ENCODE data around the gene EIF4ENIF1.
"Not testable (repeated sequence)": the region's sequence is repeated elsewhere in the genome, so short reads cannot be mapped to it uniquely, and the experiment has no call there.

The EIF4ENIF1 gene

DNA sequence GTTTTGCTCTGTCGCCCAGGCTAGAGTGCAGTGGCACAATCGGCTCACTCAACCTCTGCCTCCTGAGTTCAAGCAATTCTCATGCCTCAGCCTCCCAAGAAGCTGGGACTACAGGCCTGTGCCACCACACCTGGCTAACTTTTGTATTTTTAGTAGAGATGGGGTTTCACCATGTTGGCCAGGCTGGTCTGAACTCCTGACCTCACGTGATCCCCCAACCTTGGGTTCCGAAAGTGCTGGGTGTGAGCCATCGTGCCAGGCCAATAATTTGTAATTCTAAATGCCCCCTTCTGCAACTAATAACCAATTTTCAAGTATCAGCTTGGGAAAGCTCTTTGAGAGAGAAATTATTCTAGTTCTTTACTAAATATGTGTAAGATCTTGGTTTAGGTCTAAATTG is 3.7 kb upstream of the EIF4ENIF1 start:
- DNase-seq (ENCODE audit: low read depth): not testable (repeated sequence)

DNA sequence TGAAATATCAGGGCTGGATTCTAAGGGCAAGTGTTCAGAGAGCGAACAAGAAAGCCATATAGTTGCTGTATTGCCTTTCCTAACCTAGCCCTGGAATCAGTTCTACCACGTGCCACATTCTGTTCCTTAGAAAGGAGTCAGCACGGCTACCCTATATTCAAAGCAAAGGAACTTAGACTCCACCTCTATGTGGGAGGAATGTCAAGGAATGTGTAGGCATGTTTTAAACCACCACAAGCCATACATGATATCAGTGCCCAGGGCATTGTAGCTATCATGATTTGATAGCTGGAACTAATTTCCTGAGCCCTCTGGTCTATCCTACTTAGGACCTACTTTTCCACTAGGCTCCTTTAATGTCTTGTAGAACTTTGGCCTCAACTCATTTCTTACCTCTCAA is 2.5 kb upstream of the EIF4ENIF1 start:
- DNase-seq (ENCODE audit: low read depth): no peak

DNA sequence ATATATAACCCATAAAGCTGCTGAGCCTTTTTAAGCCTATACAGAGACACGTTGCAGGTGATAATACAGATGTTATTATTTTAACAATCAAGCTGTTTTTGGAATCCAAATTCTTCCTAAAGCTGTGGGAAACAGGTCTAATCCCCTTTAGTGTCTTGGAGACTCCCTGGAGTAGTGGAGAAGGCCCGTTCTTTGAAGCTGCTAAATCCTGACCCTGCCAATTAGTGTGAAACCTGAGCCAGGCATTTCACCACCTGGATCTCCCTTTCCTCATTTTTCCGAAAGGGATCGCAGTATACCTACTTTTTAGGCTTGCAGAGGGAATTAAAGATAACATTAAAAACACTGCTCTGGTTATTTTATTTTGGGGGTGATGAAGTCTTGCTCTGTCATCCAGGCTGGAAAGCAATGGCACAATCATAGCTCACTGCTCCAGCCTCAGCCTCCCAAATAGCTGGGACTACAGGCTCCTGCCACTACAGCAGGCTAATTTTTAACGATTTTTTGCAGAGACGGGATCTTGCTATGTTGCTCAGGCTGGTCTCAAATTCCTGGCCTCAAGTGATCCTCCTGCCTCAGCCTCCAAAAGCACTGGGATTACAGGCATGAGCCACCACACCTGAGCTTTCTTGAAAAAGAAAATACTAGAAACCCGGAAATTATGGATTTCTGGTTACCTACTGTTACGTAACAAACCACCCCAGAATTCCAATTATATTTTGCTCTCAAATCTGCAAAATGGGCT is 1.7 kb upstream of the EIF4ENIF1 start:
- no peak for DNase-seq (ENCODE audit: low read depth)

DNA sequence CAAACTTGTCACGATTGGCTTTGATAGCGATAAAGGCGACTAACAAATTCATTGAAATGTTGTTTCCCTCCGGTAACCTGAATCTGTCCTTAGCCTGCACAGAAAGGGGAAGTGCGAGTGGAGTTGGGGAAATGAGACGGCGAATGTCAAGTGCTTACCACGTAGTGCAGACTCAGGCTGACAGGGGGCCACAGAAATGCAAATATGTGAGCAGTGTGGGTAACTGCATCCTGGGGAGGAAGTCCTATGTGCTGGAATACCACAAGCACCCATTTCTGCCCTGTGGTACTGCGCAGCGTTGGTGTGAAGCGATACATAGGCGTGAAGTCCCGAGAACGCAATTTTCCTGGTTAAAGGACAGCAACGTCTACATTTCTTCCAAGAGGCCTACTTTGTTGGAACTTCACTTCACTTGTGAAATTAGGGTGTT is 869 bp upstream of the EIF4ENIF1 start:
- DNase-seq (ENCODE audit: low read depth): peak; percentile 22

DNA sequence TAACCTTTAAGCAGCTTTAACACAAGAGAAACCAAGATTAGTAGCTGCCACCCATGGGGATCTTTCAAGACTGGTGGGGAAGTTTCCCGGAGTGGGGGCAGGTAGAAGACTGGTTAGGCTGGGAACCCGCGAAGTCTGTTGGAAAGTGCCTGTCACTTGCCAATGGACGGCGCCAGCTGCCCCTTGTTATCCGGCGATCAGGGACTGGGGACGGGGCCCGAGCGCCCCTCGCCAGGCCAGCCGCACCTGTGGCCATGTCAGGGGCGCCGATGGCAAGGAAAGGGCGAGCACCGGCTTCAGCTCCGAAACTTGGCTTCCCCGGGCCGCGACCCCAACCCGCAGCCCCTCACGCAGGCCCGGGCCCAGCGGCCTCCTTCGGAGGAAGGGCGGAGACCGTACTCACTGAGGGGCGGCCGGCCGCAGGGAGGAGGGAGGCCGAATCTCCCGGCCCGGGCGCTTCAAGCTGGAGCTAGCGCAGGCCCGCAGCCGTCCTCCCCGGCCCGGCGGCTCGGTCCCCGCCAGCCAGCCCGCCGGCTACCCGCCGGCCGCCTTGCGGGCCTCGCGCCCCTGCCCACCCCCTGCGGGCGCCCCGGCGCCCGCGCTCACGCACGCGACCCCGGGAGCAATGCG is 539 bp downstream of the EIF4ENIF1 start:
- DNase-seq (ENCODE audit: low read depth): no peak

DNA sequence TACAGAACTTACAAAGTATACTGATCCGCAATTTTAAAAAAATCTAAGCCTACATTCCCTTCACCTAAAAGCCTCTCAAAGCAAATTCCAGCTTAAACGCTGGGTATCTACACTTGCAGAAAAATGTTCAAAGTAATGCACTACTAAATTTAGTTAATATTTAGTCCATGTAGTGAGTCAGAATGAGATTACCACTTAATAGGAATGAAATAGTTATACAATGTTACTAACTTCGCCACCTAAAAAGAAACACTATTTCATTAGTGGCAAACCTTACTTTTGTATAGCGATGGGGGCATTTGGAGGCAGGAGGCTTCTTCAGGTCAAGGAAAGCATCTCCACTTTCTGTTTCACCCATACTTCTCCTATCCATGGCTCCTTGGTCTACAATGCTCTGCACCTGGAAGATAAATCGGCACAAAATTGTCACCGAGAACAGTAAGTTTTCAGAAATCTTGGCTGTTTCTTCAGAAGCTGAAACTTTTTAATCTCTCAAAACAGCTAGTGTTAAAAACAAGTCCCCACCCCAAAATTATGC is 1.2 kb downstream of the EIF4ENIF1 start:
- no peak for DNase-seq (ENCODE audit: low read depth)

DNA sequence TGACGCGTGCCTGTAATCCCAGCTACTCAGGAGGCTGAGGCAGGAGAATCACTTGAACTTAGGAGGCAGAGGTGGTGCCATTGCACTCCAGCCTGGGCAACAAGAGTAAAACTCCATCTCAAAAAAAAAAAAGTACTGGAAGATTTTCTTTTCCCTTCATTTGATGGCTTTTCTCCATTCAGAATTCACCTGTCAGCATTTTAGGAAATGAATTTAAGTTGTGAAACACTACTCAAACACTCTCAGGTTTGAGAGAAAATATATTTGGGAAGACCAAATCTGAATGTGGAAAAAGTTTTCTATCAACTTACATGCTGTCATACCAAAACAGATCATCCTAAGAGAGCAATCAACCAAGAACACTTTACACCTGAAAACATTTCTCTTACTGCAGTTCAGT is 2.7 kb downstream of the EIF4ENIF1 start:
- DNase-seq (ENCODE audit: low read depth): no peak

DNA sequence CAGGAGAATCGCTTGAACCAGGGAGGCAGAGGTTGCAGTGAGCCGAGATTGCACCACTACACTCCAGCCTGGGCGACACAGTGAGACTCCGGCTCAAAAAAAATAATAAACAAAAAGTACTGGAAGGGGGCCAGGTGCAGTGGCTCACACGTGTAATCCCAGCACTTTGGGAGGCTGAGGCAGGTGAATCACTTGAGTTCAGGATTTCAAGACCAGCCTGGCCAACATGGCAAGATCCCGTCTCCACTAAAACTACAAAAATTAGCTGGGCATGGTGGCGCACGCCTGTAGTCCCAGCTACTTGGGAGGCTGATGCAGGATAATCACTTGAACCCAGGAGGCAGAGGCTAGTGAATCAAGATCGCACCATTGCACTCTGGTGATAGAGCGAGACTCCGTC is 3.3 kb downstream of the EIF4ENIF1 start:
- DNase-seq (ENCODE audit: low read depth): not testable (repeated sequence)

DNA sequence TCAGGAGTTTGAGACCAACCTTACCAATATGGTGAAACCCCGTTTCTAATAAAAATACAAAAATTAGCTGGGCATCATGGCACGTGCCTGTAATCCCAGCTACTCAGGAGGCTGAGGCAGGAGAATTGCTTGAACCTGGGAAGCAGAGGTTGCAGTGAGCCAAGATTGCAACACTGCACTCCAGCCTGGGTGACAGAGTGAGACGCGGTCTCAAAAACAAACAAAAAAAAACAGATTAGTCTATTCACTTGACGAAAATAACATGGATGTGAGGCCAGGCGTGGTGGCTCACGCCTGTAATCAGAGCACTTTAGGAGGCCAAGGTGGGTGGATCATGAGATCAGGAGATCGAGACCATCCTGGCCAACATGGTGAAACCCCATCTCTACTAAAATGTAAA is 7.2 kb downstream of the EIF4ENIF1 start:
- DNase-seq (ENCODE audit: low read depth): not testable (repeated sequence)

DNA sequence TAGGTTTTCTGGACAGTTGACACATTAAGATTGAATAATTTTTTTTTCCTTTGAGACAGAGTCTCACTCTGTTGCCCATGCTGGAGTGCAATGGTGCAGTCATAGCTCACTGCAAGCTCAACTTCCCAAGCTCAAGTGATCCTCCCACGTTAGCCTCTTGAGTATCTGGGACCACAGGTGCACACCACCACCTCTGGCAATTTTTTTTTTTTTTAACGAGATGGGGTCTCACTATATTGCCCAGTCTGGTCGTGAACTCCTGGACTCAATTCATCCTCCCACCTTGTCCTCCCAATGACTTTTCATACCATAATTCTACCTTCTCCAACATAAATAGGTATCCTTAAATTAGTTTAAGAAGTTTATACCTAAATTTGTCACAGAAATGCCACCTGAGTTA is 8.5 kb downstream of the EIF4ENIF1 start:
- no peak for DNase-seq (ENCODE audit: low read depth)

DNA sequence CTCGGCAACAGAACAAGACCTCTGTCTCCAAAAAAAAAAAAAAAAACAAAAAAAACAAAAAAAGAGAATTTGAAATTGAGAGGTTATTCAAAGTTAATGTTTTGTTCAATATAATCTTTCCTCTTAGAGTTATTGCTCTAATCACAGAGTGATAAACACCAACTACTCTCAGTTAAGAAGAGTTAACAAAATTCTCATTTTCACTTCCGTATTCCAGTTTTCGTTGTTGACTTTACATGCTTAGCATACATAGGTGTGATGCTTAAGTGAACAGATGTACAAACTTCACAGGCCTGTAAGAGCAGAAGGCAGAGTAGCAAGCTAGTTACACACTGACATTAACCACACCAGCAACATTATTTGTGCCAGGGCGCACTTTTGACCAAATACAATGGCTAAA is 12.3 kb downstream of the EIF4ENIF1 start:
- DNase-seq (ENCODE audit: low read depth): no peak

DNA sequence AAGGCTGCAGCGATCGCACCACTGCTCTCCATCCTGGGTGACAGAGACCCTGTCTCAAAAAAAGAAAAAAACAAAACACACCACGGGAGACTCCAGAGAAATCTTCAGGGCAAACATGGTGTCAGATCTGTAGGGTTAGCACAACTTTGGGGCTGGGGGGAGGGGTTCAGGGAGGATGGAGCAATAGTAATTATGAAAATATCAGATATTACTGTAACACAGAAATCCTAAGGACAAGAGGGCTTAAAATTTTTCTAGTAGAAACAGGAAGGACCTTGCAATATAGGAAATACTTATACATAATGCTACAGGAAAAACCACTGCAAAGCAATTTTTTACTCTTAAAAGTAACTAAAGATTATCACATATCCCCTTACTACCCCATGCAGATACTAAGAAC is 13.8 kb downstream of the EIF4ENIF1 start:
- DNase-seq (ENCODE audit: low read depth): no peak

DNA sequence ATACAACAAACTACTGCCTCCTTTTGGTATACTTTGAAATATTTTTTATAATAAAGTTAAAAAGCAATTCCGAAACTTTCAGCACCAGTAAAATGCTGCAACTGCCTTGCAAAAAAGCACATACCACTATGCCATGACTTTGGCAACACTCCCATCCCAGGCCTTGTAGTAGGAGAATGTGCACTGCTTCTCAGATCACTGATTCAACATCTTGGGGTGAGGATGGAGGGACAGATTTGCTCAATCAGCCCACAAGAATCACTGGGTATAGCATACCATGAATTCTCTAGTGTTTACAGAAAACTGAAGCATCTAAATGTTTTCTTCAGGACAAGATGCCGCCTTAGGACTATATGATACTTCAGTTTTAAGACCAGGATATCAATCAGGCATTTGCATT is 14.9 kb downstream of the EIF4ENIF1 start:
- no peak for DNase-seq (ENCODE audit: low read depth)

DNA sequence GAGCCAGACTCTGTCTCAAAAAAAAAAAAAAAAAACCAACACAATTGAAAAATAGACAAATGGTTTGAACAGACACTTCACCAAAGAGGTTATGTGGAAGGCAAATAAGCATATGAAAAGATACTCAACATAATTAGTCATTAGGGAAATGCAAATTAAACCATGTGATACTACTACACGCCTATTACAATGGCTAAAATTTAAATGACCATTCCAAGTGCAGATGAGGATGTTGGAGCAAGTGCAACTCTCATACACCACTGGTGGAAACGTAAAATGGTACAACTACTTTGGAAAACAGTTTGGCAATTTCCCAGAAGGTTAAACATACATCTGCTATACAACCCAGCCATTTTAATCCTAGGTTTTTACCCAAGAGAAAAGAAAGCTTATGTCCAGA is 24.3 kb downstream of the EIF4ENIF1 start:
- no peak for DNase-seq (ENCODE audit: low read depth)

DNA sequence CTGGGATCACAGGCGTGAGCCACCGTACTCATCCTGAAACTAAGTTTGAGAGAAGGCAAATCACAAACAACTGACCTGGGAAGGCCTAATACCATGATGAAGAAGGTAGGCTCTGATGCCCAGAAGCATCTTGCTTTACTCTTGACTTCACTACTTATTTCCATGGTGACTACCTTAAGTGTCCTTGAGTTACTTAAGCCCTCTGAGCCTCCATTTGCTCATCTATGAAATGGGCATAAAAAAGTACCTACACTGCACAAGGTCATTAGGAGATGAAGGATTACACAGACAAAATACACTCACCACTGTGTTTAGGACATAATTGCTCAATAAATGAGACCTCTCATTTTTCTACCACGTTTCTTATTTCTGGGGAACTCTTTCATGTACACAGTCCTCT is 27.9 kb downstream of the EIF4ENIF1 start:
- DNase-seq (ENCODE audit: low read depth): no peak

DNA sequence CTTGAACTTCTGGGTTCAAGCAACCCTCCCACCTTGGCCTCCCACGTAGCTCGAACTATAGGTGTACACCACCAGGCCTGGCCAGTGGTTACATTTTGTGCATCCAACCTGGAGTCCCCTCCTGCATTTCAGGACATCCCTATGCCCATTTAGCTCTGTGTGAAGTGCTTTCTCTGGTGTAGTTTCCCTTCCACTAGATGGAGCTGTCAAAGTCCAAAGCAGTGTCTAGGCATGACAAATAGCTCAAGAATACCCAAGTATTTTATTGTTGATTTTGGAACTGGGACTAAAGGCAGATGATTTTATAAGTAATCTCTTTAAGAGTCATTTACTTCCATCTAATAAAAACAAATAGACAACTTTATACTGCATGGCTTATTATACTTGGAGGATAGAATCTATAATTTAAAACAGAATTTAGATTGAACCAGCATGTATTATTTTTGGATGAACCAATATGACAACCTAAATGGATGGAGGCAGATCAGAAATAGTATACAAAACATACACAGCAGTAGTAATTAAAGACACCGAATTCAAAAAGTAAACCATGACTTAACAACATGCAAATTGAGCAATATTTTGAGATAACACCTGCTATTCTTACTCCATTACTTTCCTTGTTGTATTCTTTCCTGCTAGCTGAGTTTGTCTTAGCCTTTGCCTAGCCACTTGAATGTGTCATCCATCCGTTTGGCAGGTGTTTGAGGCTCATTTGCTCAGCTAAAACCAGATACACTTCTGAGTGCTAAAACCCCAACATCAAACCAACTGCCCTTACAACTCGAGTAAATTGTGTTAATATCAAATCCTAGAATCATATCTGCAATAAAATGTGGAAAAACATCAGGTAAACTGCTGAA is 37.7 kb downstream of the EIF4ENIF1 start:
- no peak for DNase-seq (ENCODE audit: low read depth)

DNA sequence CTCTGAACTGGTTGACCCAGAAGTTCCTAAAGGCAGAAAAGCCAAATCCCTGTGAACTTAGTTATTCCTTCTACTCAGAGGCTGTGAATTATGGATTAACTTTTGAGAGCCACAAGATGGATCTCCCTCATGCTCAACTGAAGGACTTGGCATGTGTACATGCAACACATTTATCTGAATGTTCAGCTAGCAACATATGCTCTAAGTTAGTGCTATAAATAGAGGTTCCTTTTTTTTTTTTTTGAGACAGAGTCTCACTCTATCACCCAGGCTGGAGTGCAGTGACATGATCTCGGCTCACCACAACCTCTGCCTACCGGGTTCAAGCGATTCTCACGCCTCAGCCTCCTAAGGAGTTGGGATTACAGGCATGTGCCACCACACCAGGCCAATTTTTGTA is 40.1 kb downstream of the EIF4ENIF1 start:
- no peak for DNase-seq (ENCODE audit: low read depth)

DNA sequence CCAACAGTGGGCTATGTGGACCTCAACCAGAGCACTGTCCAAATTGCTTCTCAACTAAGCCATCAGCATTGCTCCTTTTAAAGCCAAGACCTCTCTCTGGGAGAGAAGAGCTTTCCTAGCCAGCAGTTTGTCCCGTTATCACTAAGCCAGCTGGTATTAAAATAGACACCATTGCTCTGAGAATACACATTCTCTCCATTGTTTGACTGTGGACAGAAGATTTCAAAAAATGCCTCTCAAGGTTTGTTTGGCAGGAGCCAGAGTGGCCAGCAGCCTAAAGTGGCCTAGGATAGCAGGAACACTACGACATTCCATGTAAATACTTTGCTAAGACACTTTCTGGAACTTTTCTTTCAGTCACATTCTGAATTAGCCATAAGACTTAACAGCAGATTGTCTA is 41.3 kb downstream of the EIF4ENIF1 start:
- no peak for DNase-seq (ENCODE audit: low read depth)

DNA sequence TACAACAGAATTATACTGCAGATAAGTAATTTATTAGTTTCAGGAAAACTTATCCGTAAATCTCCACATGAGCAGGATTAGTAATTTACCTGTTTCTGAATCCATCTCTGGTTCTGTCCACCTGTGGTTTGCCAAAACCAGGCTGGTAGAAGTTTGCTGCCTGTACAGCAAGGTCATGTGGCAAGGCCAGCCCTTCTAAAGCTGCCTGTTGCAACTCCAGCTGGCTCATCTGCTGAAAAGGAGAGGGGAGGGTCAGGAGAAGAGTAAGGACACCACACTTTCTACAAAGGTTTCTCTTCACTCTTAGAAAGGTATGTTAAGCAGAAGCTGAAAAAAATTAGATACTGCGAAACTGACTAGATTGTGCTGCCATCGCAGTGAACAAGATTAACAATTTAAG is 42.3 kb downstream of the EIF4ENIF1 start:
- DNase-seq (ENCODE audit: low read depth): no peak

DNA sequence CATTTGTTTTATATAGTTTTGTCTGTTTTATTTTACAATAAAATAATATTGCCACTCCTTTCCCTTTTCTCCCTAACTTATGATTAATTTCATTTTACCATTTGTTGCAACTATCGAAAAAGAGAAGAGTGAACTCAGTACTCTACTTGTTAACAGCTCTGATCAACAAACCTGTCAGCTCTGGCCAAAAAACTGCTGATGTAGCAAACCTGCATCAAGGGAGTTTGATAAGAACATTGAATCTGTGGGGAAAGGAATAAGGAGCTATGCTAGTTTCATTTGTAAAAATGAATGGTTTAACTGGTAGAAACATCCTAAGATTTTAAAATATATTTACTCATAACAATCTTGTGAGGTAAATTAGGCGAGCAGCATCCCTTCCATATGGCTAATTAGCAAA is 42.9 kb downstream of the EIF4ENIF1 start:
- DNase-seq (ENCODE audit: low read depth): no peak

DNA sequence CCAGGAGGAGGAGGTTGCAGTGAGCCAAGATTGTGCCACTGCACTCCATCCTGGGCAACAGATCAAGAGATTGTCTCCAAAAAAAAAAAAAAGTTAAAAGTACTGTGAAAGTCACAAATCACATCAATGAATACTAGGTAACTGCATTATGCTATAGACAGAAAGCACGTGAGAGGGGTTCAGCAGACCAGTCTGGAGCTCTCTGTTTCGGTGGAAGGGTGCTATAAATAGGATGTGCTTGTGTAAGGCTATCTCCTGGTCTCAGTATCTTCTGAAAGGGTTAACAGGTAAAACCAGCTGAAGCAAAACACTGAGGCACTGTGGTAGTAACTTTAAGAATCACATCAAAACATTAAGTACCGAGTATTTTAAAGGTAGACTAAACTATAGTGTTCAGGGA is 43.4 kb downstream of the EIF4ENIF1 start:
- no peak for DNase-seq (ENCODE audit: low read depth)

DNA sequence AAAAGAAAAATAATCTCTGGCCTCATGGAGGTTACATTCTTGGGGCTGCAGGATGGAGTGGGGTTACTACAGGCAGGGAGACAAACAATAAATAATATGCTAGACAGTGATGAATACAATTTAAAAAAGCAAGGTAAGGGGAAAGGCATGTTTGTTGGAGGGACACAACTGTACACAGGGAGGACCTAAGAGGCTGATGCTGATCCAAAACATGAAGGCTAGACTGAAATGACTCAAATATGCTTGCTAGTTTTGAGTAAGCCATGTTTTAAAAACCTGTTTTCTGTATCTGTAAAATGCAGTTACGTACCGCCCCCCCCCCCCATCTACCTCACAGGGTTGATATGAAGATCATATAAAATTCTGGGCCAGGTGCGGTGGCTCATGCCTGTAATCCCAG is 44.0 kb downstream of the EIF4ENIF1 start:
- no peak for DNase-seq (ENCODE audit: low read depth)

DNA sequence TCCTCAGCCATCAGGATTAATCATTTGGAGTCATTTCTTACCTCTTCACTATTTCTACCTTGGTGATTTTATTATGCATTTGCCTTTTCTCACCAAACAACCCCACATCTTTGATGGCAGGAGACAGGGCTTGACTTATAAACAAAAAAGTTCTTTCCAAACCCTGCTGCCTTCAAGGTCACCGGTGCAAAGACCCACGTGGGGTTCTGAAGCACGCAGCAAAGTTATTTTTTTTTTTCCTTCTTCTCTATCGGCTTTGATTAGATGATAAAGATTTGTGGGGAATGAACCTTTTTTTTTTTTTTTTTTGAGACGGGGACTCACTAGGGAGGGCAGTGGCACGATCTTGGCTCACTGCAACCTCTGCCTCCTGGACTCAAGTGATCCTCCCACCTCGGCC is 46.1 kb downstream of the EIF4ENIF1 start:
- DNase-seq (ENCODE audit: low read depth): no peak
